HG03558 (cell line): Measurements from ENCODE around the gene PTGES3.
"Not testable (repeated sequence)": the region's sequence is repeated elsewhere in the genome, so short reads cannot be mapped to it uniquely, and the experiment has no call there.

Source experiments
- ATAC-seq: cut with Tn5 transposase; IDR thresholded peaks from one replicate; pipeline ENCODE4 v1.9.1; 2021; ENCODE audit warnings: moderate number of reproducible peaks; ENCODE audit not compliant: unreplicated experiment; ENCODE audit errors: extremely low read depth

PTGES3 gene

DNA sequence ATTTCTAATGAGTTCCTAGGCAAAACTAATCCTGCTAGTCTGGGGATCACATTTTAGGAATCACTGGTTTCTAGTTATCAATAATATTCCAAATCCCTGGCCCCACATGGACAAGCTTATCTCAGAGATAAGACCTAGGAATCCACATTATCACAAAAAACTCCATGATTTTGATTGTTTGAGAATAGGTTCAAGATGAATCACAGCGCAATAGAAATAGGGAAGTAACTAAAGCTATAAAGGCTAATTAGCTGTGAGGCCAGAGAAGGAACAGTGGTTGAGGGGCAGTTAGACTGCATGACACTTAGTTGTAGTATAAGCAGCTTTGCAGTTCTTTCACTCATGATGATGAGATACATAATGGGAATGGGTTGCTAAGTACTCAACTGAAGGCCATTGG is 29.2 kb downstream of the PTGES3 start:
- no peak for ATAC-seq

DNA sequence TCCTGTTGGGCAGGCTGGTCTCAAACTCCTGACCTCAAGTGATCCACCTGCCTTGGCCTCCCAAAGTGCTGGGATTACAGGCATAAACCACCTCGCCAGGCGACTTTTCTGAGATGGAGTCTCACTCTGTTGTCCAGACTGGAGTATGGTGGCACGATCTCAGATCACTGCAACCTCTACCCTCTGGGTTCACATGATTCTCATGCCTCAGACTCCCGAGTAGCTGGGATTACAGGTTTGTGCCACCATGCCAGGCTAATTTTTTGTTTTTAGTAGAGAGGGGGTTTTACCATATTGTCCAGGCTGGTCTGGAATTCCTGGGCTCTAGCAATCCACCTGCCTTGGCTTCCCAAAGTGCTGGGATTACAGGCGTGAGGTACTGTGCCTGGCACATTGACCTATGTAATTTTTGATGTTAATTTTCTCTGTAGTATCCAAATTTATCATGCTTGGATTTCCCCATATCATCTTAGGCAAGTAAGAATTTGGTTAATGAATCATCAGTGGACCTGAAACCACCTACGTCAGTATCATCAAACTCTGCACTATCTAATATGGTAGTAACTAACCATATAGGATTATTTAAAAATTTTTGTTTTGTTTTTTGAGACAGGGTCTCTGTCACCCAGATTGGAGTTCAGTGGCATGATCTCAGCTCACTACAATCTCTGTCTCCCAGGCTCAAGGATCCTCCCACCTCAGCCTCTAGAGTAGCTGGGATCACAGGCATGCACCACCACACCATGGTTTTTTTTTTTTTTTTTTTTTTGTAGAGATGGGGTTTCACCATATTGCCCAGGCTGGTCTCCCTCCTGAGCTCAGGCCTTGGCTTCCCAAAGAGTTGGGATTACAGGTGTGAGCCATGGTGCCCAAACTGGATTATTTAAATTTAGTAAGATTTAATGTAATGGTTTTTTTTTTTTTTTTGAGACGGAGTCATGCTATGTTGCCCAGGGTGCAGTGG is 30.4 kb downstream of the PTGES3 start:
- peak; percentile 65 for ATAC-seq

DNA sequence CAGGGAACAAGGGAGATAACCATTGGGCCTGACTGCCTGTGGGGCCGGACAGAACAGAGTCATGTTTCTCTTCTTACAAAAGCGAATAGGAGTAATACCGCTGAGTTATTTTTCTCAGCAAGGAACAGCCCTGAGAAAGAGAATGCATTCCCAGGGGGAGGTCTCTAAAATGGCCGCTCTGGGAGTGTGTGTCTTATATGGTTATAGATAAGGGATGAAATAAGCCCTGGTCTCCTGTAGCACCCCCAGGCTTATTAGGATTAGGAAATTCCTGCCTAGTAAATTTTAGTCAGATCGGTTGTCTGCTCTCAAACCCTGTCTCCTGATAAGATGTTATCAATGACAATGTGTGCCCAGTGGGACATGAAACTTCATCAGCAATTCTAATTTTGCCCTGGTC is 34.3 kb downstream of the PTGES3 start:
- ATAC-seq, result not testable (repeated sequence)

DNA sequence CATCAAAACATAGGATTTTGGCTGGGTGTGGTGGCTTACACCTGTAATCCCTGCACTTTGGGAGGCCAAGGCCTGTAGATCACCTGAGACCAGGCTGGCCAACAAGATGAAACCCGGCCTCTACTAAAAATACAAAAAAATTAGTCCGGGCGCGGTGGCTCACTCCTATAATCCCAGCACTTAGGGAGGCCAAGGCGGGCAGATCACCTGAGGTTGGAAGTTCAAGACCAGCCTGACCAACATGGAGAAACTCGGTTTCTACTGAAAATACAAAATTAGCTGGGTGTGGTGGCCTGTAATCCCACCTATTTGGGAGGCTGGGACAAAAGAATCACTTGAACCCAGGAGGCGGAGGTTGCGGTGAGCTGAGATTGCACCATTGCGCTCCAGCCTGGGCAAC is 40.1 kb downstream of the PTGES3 start:
- ATAC-seq, result not testable (repeated sequence)

DNA sequence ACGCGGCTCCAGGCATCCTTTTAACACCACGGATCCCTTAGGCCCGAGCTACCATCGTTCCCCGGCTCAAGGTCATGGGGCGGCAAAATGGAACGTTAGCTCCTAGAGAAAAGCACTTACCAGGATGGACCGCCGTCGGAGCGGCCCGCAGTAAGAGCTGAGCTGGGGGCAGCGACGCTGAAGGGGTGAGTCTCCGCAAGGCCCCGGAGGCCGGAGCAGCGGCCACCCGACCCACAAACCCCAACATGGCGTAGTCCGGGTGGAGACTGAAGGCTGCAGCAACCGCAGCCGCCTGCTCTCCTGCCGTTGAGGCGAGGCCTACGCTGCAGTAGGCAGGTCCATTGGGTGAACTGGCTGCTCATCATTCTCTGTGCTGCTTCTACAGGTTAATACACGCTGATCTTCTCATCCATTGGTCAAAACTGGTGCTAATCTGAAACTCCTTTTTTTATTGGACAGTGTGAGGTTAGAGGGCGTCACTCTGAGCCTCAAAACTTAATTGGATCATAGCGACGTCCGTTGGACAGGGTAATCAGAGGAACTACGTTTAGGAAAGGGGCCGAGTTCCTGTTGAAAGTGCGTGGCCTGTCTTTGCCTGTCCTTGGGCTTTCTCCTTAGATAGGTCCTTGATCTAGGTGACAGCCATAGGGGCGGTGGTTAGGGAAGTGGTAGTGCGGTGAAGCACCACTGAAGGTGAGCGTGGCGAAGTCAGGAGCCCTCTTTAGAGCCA is 42.2 kb downstream of the PTGES3 start, which contains the start of gene ATP5F1B:
TSS of gene ATP5F1B (minus strand) at position 268 of the 730 bp plus-strand sequence. CDS start at position 247, 21 bp downstream.
- peak; percentile 96 for ATAC-seq

DNA sequence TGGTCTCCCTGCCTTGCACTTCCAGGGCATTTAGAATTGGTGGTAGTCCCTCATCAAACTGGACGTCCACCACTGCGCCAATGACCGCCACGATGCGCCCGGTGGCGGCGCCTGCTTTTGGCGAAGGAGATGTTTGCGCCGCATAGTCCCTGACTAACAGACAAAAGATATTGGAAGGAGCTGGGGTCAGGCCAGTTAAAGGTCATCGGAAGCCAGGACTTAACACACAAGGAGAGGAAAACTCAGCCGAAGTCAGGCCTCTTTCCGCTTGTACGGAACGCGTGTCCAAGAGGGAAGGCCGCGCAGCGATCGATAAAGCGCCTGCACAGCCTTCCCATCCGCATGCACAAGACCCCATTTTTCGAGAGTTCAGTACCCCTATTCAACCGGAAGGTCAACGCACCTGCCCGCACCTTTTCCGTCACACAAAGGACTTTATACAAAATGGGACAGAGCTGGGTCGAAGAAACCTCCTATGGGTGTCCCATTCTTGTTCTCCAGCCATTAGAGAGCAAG is 42.8 kb downstream of the PTGES3 start:
- no peak for ATAC-seq

DNA sequence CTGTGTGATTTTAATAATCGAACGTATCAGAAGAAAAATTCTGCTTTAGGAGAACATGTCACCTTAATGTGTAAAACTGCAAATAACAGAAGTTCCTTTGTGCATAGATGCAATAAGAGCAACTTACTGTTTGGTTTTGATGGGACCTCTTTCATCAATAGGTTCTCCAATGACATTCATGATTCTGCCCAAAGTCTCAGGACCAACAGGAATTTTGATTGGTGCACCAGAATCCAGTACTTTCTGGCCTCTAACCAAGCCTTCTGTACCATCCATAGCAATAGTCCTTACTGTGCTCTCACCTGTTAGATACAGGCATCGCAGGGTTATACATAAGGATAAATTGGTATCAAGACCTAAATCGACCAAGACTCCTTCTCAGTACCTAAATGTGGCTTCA is 43.4 kb downstream of the PTGES3 start:
- ATAC-seq, result no peak

DNA sequence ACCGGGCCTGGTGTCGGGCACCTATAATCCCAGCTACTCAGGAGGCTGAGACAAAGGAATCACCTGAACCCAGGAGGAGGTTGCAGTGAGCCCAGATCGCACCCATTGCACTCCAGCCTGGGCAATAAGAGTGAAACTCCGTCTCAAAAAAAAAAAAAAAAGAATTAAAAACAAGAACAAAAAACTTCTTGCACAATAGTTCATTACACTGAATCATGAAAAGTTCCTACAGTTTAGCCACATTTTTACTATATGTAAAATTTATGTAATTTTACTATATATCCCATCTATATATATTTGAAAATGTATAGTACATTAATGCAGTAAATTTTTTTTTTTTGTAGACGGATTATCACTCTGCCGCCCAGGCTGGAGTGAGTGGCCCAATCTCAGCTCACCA is 46.9 kb downstream of the PTGES3 start:
- ATAC-seq, result no peak

DNA sequence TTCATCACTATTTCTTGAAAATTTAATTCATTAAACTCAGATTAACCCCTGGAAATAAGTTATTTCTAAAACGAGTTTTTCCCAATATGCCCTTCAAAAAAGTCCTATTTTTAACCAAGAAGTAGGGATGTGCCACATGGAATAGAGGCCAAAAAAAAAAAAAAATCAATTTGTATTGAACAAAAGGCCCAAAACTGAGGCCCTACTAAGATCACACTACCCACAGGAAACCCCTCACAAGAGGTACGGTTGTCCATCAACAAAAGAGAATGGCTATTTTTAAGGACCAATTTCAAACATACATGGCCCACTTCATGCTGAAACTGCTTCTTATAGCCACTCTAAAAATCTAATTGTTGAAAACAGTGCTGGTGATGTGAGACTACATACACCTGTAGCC is 50.5 kb downstream of the PTGES3 start:
- no peak for ATAC-seq

DNA sequence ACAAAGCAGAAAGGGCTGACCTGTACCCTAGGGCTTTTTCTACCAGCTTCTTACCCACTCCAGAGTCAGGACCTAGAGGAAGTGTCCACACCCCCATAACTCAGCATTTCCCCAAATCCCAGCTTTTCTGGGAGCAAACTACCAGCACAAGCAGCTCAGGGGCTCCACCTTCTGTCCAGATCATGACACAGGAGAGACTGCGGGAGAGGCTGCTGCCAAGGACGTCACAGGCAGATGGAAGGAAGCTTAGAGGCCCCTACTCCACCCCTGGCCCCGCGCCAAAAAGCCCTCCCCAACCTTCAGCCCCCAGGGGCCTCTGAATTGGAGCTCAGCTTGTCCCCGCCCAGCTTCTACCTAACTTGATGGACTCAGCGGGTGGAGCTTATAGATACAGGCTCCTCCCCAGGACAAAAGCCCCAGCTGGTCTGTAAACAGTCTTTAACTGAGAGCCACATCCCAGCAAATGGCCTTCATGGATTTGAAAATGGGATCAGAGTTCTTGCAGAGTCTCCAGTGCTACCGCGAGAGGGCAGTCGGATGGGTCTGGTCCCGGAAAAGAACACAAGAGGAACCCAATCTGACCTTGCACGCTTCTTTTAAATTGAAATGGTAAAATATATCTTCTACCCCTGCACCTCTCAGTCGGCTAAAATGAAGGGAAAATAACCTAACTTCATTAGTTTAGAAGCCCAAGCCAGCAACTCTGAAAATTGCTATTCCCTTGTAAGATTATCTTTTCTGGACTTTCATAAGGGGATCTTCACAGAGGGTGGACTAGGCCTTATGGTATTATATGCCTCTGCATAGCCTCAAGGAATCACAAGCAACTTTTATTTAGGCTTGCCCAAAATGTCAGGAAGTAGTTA is 51.2 kb downstream of the PTGES3 start:
- peak; percentile 26 for ATAC-seq

DNA sequence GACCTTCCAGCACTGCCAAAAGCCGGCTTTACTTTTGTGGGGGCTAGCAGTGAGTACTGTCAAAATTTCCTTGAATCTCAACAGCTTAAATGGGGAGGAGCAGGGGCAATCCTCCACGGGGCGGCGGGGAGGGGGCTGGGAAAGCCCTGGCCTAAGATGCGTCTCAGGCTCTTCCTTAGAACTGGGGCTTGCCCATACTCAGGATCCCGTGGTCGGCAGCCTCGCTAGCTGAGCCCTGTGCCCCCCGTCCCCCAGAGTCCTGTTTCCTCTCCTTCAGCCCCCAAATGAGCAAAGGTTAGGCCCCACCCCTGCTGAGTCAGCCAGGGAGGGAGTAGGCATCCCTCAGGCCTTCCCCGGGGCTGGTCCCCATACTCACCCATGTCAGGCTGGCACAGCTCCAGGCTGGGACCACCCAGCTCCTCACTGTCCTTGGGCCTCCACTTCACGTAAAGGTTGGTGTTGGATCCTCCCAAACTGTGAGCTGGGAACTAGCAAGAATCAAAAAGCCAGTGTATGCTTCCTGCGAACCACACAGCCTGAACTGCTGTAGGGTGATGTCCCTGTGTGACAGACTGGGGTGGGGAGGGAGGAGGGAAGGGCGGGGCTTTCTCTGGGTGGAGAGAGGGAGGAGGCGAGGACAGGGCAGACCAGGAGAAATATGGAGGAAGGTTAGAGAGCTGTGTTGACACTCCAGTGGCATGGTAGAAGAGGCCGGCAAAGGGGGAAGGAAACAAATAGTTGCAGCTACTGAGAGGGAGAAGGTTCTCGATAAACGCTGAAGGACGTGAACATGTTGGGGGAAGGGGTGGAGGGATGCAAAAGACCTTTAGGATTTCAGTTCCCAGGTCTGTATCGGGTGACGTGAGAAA is 52.0 kb downstream of the PTGES3 start:
- ATAC-seq, result peak; percentile 16

DNA sequence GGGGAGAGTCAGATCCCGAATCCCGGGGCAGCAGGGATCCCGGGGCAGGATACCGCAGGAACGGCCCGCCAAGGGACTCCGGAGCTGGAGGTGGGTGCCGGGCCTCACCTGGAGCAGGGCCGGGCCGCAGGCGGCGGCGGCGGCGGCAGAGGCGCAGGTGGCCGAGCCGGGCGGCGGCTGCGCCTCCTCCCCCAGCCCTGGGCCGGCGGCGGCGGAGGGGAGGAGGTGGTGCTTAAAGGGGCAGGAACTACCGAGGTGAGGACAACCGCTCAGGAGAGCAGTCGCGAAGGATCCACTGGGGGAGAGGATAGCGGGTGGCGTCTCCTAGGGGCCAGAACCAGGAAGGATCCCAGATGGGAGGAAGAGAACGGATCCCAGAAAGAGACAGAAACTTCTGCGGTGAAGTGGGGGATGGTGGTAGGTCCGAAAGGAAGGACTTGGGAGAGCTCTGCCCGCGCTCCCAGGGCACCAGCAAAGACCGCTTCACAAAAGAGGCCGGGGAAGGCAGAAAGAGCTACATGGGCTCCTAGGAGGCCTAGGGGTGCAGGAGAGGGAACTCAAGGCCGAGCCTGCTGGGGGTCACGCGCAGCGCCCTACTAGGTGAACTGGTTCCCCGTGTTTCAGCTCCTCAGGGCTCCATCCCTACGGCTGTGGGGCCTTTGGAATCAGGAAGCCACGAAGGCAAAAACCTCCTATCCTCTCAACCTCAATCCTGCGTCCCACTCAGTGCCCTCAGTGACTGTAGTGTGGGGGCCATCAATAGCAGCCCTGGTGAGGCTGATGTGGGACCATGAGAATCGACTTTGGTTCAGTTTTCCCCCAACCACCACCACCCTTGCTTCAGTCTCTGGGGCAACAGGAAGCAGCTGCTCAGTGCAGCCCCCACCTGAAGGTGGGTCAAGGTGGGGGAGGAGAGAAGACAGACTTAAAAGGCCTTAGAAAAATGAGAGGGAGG is 53.0 kb downstream of the PTGES3 start:
- ATAC-seq, result no peak

DNA sequence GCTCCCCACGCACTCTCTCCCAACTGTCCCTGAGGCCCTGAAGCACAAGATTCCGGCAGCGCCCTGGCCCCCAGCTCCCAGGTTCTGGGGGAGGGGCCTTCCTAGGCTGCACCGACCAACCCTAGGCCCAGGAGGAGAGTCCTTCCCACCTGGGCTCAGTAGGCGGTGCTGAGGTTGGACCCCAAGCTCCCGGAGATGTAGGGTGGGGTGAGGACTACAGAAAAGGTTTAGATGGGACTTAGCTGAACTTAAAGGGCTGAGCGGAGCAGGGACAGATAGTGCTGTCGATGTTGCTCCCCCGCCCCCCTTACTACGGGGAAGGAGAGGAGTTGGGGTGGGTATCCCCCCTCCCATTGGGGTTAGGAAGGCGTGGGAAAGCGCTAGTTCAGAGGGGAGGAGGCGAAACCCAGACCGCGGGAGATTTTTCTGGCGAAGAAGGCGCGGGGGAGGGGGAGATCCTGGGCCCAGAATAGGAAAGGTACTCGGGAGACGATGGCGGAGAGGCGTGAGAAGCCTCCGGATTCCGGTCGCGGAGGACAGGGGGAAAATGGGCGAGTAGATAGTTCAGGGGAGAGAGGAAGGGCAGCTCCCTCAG is 53.7 kb downstream of the PTGES3 start:
- no peak for ATAC-seq

DNA sequence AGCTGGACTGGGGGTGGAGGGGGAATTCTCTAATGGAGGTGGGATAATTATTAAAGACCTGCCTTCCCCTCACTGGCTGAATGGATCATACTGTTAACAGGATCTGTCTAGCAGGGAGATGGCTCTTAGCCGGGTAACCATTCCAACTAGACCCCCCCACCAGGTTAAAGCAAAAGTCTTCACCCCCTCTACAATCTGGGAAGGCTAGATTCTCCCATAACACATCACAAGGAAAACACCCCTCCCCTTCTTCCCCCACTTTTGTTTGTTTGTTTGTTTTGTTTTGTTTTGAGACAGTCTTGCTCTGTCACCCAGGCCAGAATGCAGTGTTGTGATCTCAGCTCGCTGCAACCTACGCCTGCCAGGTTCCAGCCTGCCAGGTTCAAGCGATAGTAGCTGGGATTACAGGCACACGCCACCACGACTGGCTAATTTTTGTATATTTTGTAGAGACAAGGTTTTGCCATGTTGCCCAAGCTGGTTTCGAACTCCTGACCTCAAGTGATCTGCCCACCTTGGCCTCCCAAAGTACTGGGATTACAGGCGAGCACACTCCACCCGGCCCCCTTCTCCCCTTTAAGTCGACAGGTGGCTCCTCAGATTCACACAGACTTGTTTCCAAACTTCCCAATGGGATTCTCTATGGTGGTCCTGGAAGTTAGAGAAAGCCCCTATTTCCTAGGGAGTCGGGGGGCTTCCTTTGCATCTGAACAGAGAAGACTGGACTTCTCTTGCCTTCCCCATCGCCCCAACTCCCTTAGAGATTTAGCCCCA is 54.4 kb downstream of the PTGES3 start:
- no peak for ATAC-seq

DNA sequence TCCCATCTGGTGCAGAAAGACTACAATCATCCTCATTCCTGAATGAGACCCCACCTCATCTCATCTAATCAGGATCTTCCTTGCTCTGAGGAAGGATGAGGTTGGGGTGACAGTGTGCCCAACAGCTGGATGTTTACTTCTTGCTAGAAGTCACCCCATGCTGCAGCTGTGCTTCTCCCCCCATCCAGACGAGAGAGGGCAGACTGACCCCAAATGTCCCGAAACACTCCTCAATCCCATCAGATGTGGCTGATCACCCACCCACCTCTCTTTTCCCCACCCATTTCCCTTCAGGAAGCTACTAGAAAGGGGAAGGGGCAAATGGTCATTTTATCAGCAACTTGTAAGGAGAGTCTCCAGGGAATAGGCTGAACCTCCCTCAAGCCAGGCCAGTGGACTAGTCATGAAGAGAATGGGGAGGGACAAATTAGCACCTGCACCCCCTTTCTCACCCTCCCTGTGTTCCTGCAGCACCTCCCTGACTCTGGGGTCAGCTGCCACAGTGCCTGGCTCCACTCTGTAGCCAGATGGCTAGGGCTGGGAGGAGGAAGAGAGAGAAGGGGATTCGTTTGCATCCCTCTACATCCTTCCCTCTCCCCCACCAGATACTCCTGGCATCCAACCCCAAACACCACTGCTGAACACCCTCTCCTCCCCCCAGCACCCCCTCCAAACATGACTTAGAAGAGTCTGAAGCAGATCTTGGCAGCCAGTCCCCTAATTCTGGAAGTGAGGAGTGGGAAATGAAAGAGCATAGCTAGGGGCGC is 55.2 kb downstream of the PTGES3 start:
- no peak for ATAC-seq
